ENCODE results near the gene GDF10.

The GDF10 gene

GRCh38 chr10:47330366-47330765 is 30.4 kb downstream of the GDF10 start:
- no peak for TF ChIP-seq CTCF (IDR thresholded peaks at IDR 0.05; ENCODE audit: low read depth, low read length)
- Histone ChIP-seq H3K36me3 (no peaks in the 10 kb centered on the region), H3K4me3 (ENCODE audit: low read depth, low read length) (no peak overlapping the region)

GRCh38 chr10:47330804-47331203 is 30.8 kb downstream of the GDF10 start:
- no peak for DNase-seq
- no peak overlapping the region for H3K4me3 ChIP-seq (ENCODE audit: low read depth, low read length)
- no peaks in the 10 kb centered on the region for H3K36me3 ChIP-seq
- H3K9me3 ChIP-seq = no peaks in the 10 kb centered on the region
- no peaks in the 10 kb centered on the region for H3K27me3 ChIP-seq
- peaks cover 7% of the 10 kb centered on the region for H3K4me1 ChIP-seq
- TF ChIP-seq CTCF (IDR thresholded peaks at IDR 0.05; ENCODE audit: low read depth, low read length) = no peak

More at GRCh38 chr10:47330366-47330765, 30.4 kb downstream of the GDF10 start:
- Histone ChIP-seq H3K4me1 (peaks cover 7% of the 10 kb centered on the region), H3K27me3 (no peaks in the 10 kb centered on the region), H3K9me3 (no peaks in the 10 kb centered on the region)
- DNase-seq = no peak

GRCh38 chr10:47331491-47331890 is 31.5 kb downstream of the GDF10 start:
- Histone ChIP-seq H3K4me1 (peaks cover 3% of the 10 kb centered on the region), H3K4me3 (ENCODE audit: low read depth, low read length) (no peak overlapping the region), H3K36me3 (no peaks in the 10 kb centered on the region), H3K9me3 (no peaks in the 10 kb centered on the region), H3K27me3 (no peaks in the 10 kb centered on the region)
- TF ChIP-seq CTCF (IDR thresholded peaks at IDR 0.05; ENCODE audit: low read depth, low read length) = no peak
- DNase-seq = no peak

GRCh38 chr10:47331954-47332353 is 32.0 kb downstream of the GDF10 start:
- no peak overlapping the region for H3K4me3 ChIP-seq (ENCODE audit: low read depth, low read length)
- no peaks in the 10 kb centered on the region for H3K4me1 ChIP-seq
- no peaks in the 10 kb centered on the region for H3K27me3 ChIP-seq
- TF ChIP-seq CTCF (IDR thresholded peaks at IDR 0.05; ENCODE audit: low read depth, low read length) = no peak
- DNase-seq = no peak
- H3K36me3 ChIP-seq = no peaks in the 10 kb centered on the region
- H3K9me3 ChIP-seq = no peaks in the 10 kb centered on the region

- Histone ChIP-seq H3K4me1 (no peaks in the 10 kb centered on the region), H3K9me3 (no peaks in the 10 kb centered on the region), H3K27me3 (no peaks in the 10 kb centered on the region), H3K36me3 (no peaks in the 10 kb centered on the region), H3K4me3 (ENCODE audit: low read depth, low read length) (no peak overlapping the region)
- no peak for DNase-seq
- no peak for TF ChIP-seq CTCF (IDR thresholded peaks at IDR 0.05; ENCODE audit: low read depth, low read length)
Measured at GRCh38 chr10:47332371-47332770, 32.4 kb downstream of the GDF10 start.

- H3K27me3 ChIP-seq = no peaks in the 10 kb centered on the region
- no peak for TF ChIP-seq CTCF (IDR thresholded peaks at IDR 0.05; ENCODE audit: low read depth, low read length)
- no peak for DNase-seq
- no peaks in the 10 kb centered on the region for H3K9me3 ChIP-seq
- H3K36me3 ChIP-seq = no peaks in the 10 kb centered on the region
- no peak overlapping the region for H3K4me3 ChIP-seq (ENCODE audit: low read depth, low read length)
- H3K4me1 ChIP-seq = no peaks in the 10 kb centered on the region
Measured at GRCh38 chr10:47332946-47333345, 32.9 kb downstream of the GDF10 start.
